Suprapubic skin (tissue), 4 donors: ENCODE data around the gene BEST1.

Experiments used
- CTCF ChIP-seq, 2 donors: fragments of 200-600 bp in 1 of 2; fragments of 450-650 bp in 1 of 2; sonication (generic) in 1 of 2; IDR thresholded peaks; one replicate each; pipeline ENCODE4 v1.5.1; 2016 to 2019; ENCODE audit warnings: antibody characterized with exemption in 2 of 2, mild to moderate bottlenecking in 1 of 2, moderate library complexity in 1 of 2
- POLR2A ChIP-seq, 2 donors: fragments of 450-650 bp; IDR thresholded peaks; one replicate each; pipeline ENCODE4 v1.6.1; 2017; ENCODE audit warnings: antibody characterized with exemption in 2 of 2, mild to moderate bottlenecking in 2 of 2, moderate library complexity in 2 of 2
- POLR2AphosphoS5 ChIP-seq, 3 donors: sonication (generic); formaldehyde crosslinking; IDR thresholded peaks; one replicate each; pipeline ENCODE4 v1.6.1; 2017; ENCODE audit warnings: antibody characterized with exemption in 3 of 3

GRCh38 chr11:61962213-61963015 lies 12.3 kb downstream of the BEST1 start:
- no peak for TF ChIP-seq CTCF (IDR thresholded peaks at IDR 0.05)
- TF ChIP-seq POLR2A (IDR thresholded peaks at IDR 0.05) = no peak
- peak in 1 of 3 donors; percentile 8 for TF ChIP-seq POLR2AphosphoS5 (IDR thresholded peaks at IDR 0.05)
